ENCODE measurements around the gene CFAP210.
"Not testable (repeated sequence)": the region's sequence is repeated elsewhere in the genome, so short reads cannot be mapped to it uniquely, and the experiment has no call there.

Gene CFAP210

GRCh38 chr2:169670937-169671336 lies 23.3 kb downstream of the CFAP210 start:
- no peak for DNase-seq

- no peak for DNase-seq
Observed at GRCh38 chr2:169670215-169670651, 24.0 kb downstream of the CFAP210 start.

GRCh38 chr2:169667583-169667982 lies 26.6 kb downstream of the CFAP210 start:
- DNase-seq: no peak

- no peak for DNase-seq
Observed at GRCh38 chr2:169664978-169665930, 29.0 kb downstream of the CFAP210 start.

- no peak for DNase-seq
Observed at GRCh38 chr2:169664600-169664977, 29.6 kb downstream of the CFAP210 start.

- no peak for DNase-seq
Observed at GRCh38 chr2:169663247-169663646, 31.0 kb downstream of the CFAP210 start.

- DNase-seq: no peak
Observed at GRCh38 chr2:169662744-169663143, 31.5 kb downstream of the CFAP210 start.

- no peak for DNase-seq
Observed at GRCh38 chr2:169661265-169661664, 32.9 kb downstream of the CFAP210 start.

GRCh38 chr2:169659320-169659719 lies 34.9 kb downstream of the CFAP210 start:
- DNase-seq: no peak

GRCh38 chr2:169658877-169659276 lies 35.3 kb downstream of the CFAP210 start:
- no peak for DNase-seq

GRCh38 chr2:169656164-169656563 lies 38.0 kb downstream of the CFAP210 start:
- DNase-seq: no peak

GRCh38 chr2:169653636-169654035 lies 40.6 kb downstream of the CFAP210 start:
- DNase-seq: no peak

- no peak for DNase-seq
Observed at GRCh38 chr2:169649278-169649677, 44.9 kb downstream of the CFAP210 start.

GRCh38 chr2:169647496-169647895 lies 46.7 kb downstream of the CFAP210 start:
- no peak for DNase-seq

- DNase-seq: no peak
Observed at GRCh38 chr2:169644173-169644572, 50.0 kb downstream of the CFAP210 start.

GRCh38 chr2:169641464-169641863 lies 52.7 kb downstream of the CFAP210 start:
- no peak for DNase-seq

GRCh38 chr2:169640104-169640503 lies 54.1 kb downstream of the CFAP210 start:
- no peak for DNase-seq

- DNase-seq: no peak
Observed at GRCh38 chr2:169637620-169638019, 56.6 kb downstream of the CFAP210 start.

GRCh38 chr2:169636440-169637097 lies 57.6 kb downstream of the CFAP210 start:
- no peak for DNase-seq

- no peak for DNase-seq
Observed at GRCh38 chr2:169625781-169626180, 68.4 kb downstream of the CFAP210 start.

- no peak for DNase-seq
Observed at GRCh38 chr2:169623235-169623634, 71.0 kb downstream of the CFAP210 start.

GRCh38 chr2:169620509-169620908 lies 73.7 kb downstream of the CFAP210 start:
- DNase-seq: no peak

GRCh38 chr2:169619946-169620345 lies 74.3 kb downstream of the CFAP210 start:
- DNase-seq: no peak

- not testable (repeated sequence) for DNase-seq
Observed at GRCh38 chr2:169615982-169616381, 78.2 kb downstream of the CFAP210 start.

Measured in NCI-H446 (cell line).